CD4-positive, CD25-positive, alpha-beta regulatory T cell (primary cell): ENCODE results near the gene SCYGR2. TPM values are rescaled to one million over a fixed set of nuclear protein-coding genes. Genes with fewer than 3 reads are reported as not detected.
"Not testable (repeated sequence)": the region's sequence is repeated elsewhere in the genome, so short reads cannot be mapped to it uniquely, and the experiment has no call there.

ENCODE experiments used
- ATAC-seq, 2 donors: fragments of 150-1000 bp; cut with Tn5 transposase; one replicate each; pipeline ENCODE4 v1.10.0; 2021; ENCODE audit warnings: low read depth in 2 of 2, moderate number of reproducible peaks in 2 of 2, moderate library complexity in 1 of 2
- DNase-seq, 3 donors: peaks; one replicate each; pipeline versions ENCODE4 v3.0.0 to v3.0.0-alpha.2; 2012 to 2022; ENCODE audit warnings: mixed read lengths in 1 of 3
- H3K27ac ChIP-seq: one replicate; pipeline ENCODE4 v1.7.0; 2013; ENCODE audit warnings: mild to moderate bottlenecking, low read length; ENCODE audit not compliant: insufficient read depth, poor library complexity, severe bottlenecking
- H3K27me3 ChIP-seq: one replicate; pipeline ENCODE4 v1.7.0; 2013; ENCODE audit warnings: low read length; ENCODE audit not compliant: control insufficient read depth, insufficient read depth
- H3K36me3 ChIP-seq: one replicate; pipeline ENCODE4 v1.7.0; 2013; ENCODE audit warnings: mild to moderate bottlenecking, low read length, moderate library complexity; ENCODE audit not compliant: control insufficient read depth, insufficient read depth
- H3K4me1 ChIP-seq: 2 replicates; pipeline ENCODE4 v1.7.0; 2013; ENCODE audit warnings: mild to moderate bottlenecking, low read length; ENCODE audit not compliant: insufficient read depth, control insufficient read depth, poor library complexity, severe bottlenecking
- H3K4me3 ChIP-seq: one replicate; pipeline ENCODE4 v1.7.0; 2013; ENCODE audit warnings: low read depth, mild to moderate bottlenecking, low read length, moderate library complexity
- H3K9me3 ChIP-seq, 2 experiments: 1 replicate in 1 of 2; 2 replicates in 1 of 2; pipeline ENCODE4 v1.7.0; 2013; ENCODE audit warnings: low read length in 2 of 2, mild to moderate bottlenecking in 1 of 2, moderate library complexity in 1 of 2; ENCODE audit not compliant: control insufficient read depth in 2 of 2
- H3K27ac Mint-ChIP-seq, 3 donors: one replicate each; pipeline ENCODE4 v1.8.0; 2020 to 2022; ENCODE audit warnings: mild to moderate bottlenecking in 3 of 3, mixed read lengths in 3 of 3, moderate library complexity in 2 of 3
- H3K27me3 Mint-ChIP-seq: one replicate; pipeline ENCODE4 v1.8.0; 2022; ENCODE audit warnings: mild to moderate bottlenecking, mixed read lengths
- H3K36me3 Mint-ChIP-seq: one replicate; pipeline ENCODE4 v1.8.0; 2020; ENCODE audit warnings: mixed read lengths
- H3K4me1 Mint-ChIP-seq, 4 donors: one replicate each; pipeline ENCODE4 v1.8.0; 2020 to 2022; ENCODE audit warnings: mixed read lengths in 4 of 4, mild to moderate bottlenecking in 1 of 4
- H3K4me3 Mint-ChIP-seq, 4 donors: one replicate each; pipeline ENCODE4 v1.8.0; 2020 to 2022; ENCODE audit warnings: mild to moderate bottlenecking in 4 of 4, mixed read lengths in 4 of 4, moderate library complexity in 3 of 4
- H3K9me3 Mint-ChIP-seq, 7 donors: one replicate each; pipeline ENCODE4 v1.8.0; 2020 to 2022; ENCODE audit warnings: mixed read lengths in 7 of 7, mild to moderate bottlenecking in 3 of 7, moderate library complexity in 2 of 7
- polyA plus RNA-seq, 4 donors: library from polyadenylated mRNA; unstranded; fragments of 300-500 nt; fragmentation: Illumina TruSeq; gene quantifications; one replicate each; pipeline ENCODE4 v1.2.3, GENCODE V29; 2021
- total RNA-seq: library from RNA; stranded (reverse); gene quantifications from one replicate; pipeline ENCODE4 v1.2.3, GENCODE V29; 2022

Gene SCYGR2
- not detected for total RNA-seq
- polyA plus RNA-seq: not detected

- not testable (repeated sequence) for ATAC-seq, H3K27me3 ChIP-seq, H3K4me3 ChIP-seq, H3K36me3 ChIP-seq, H3K4me1 ChIP-seq, H3K27ac Mint-ChIP-seq, H3K9me3 Mint-ChIP-seq, DNase-seq, H3K4me1 Mint-ChIP-seq, H3K9me3 ChIP-seq, H3K27ac ChIP-seq, H3K4me3 Mint-ChIP-seq, H3K36me3 Mint-ChIP-seq
- H3K27me3 Mint-ChIP-seq: peaks cover 17% of the 10 kb centered on the region
Measured at GRCh38 chr2:227598835-227599503, at the start of gene SCYGR2. TSS of gene SCYGR2 (plus strand) at chr2:227598893. CDS start at chr2:227598893, 0 bp downstream.

GRCh38 chr2:227551836-227552235, 46.9 kb upstream of the SCYGR2 start:
- DNase-seq (no peak), ATAC-seq (no peak)
- Mint-ChIP-seq H3K36me3 (peaks cover 37% of the 10 kb centered on the region), H3K4me3 (no peak overlapping the region), H3K27ac (peak overlapping the region in 1 of 3 donors; percentile 47), H3K4me1 (peaks cover 0 to 8% (median 2%) of the 10 kb centered on the region in 4 donors), H3K9me3 (no peaks in the 10 kb centered on the region), H3K27me3 (no peaks in the 10 kb centered on the region)
- no peaks in the 10 kb centered on the region for H3K27me3 ChIP-seq
- H3K4me1 ChIP-seq: no peaks in the 10 kb centered on the region
- H3K4me3 ChIP-seq: no peak overlapping the region
- peaks cover 44% of the 10 kb centered on the region for H3K36me3 ChIP-seq
- H3K27ac ChIP-seq: no peak overlapping the region
- H3K9me3 ChIP-seq: no peaks in the 10 kb centered on the region

- Mint-ChIP-seq H3K4me3 (no peak overlapping the region), H3K9me3 (no peaks in the 10 kb centered on the region), H3K36me3 (peaks cover 5% of the 10 kb centered on the region), H3K27me3 (no peaks in the 10 kb centered on the region), H3K4me1 (peaks cover 0 to 11% (median under 1%) of the 10 kb centered on the region in 4 donors), H3K27ac (no peak overlapping the region)
- no peaks in the 10 kb centered on the region for H3K4me1 ChIP-seq
- H3K4me3 ChIP-seq: no peak overlapping the region
- no peak overlapping the region for H3K27ac ChIP-seq
- H3K36me3 ChIP-seq: peaks cover 5% of the 10 kb centered on the region
- no peak for ATAC-seq
- no peaks in the 10 kb centered on the region for H3K27me3 ChIP-seq
- H3K9me3 ChIP-seq: no peaks in the 10 kb centered on the region
- DNase-seq: no peak
Measured at GRCh38 chr2:227562581-227562980, 36.1 kb upstream of the SCYGR2 start.

GRCh38 chr2:227565080-227565479, 33.6 kb upstream of the SCYGR2 start:
- Mint-ChIP-seq H3K36me3 (peaks cover 5% of the 10 kb centered on the region), H3K27me3 (no peaks in the 10 kb centered on the region), H3K4me3 (no peak overlapping the region), H3K27ac (peak overlapping the region in 2 of 3 donors; percentile 5 to 43), H3K9me3 (no peaks in the 10 kb centered on the region), H3K4me1 (peaks cover 0 to 8% (median 1%) of the 10 kb centered on the region in 4 donors)
- H3K4me3 ChIP-seq: no peak overlapping the region
- no peaks in the 10 kb centered on the region for H3K9me3 ChIP-seq
- H3K27ac ChIP-seq: no peak overlapping the region
- no peak for DNase-seq
- H3K4me1 ChIP-seq: no peaks in the 10 kb centered on the region
- no peaks in the 10 kb centered on the region for H3K27me3 ChIP-seq
- H3K36me3 ChIP-seq: no peaks in the 10 kb centered on the region
- ATAC-seq: no peak

- H3K27me3 Mint-ChIP-seq: no peaks in the 10 kb centered on the region
- Histone ChIP-seq H3K27me3 (no peaks in the 10 kb centered on the region), H3K4me1 (no peaks in the 10 kb centered on the region), H3K9me3 (no peaks in the 10 kb centered on the region), H3K27ac (no peak overlapping the region), H3K36me3 (no peaks in the 10 kb centered on the region), H3K4me3 (no peak overlapping the region)
- H3K9me3 Mint-ChIP-seq: no peaks in the 10 kb centered on the region
- peaks cover 5% of the 10 kb centered on the region for H3K36me3 Mint-ChIP-seq
- H3K27ac Mint-ChIP-seq: peak overlapping the region in 1 of 3 donors; percentile 29
- DNase-seq: no peak
- no peak for ATAC-seq
- no peak overlapping the region for H3K4me3 Mint-ChIP-seq
- peaks cover 0 to 8% (median 3%) of the 10 kb centered on the region in 4 donors for H3K4me1 Mint-ChIP-seq
Measured at GRCh38 chr2:227566012-227566411, 32.7 kb upstream of the SCYGR2 start.

GRCh38 chr2:227568852-227569169, 29.9 kb upstream of the SCYGR2 start:
- H3K4me3 Mint-ChIP-seq: no peak overlapping the region
- no peak for DNase-seq

GRCh38 chr2:227570615-227571014, 28.1 kb upstream of the SCYGR2 start:
- H3K4me3 ChIP-seq: no peak overlapping the region
- Mint-ChIP-seq H3K36me3 (no peaks in the 10 kb centered on the region), H3K9me3 (peaks cover 0 to 2% (median 0%) of the 10 kb centered on the region in 7 donors), H3K27ac (no peak overlapping the region), H3K27me3 (no peaks in the 10 kb centered on the region), H3K4me3 (no peak overlapping the region), H3K4me1 (peaks cover 0 to 10% (median 1%) of the 10 kb centered on the region in 4 donors)
- H3K9me3 ChIP-seq: no peaks in the 10 kb centered on the region
- no peak for ATAC-seq
- H3K4me1 ChIP-seq: no peaks in the 10 kb centered on the region
- no peak overlapping the region for H3K27ac ChIP-seq
- H3K27me3 ChIP-seq: no peaks in the 10 kb centered on the region
- H3K36me3 ChIP-seq: no peaks in the 10 kb centered on the region
- DNase-seq: no peak

More at GRCh38 chr2:227568852-227569169, 29.9 kb upstream of the SCYGR2 start:
- Histone ChIP-seq H3K36me3 (no peaks in the 10 kb centered on the region), H3K4me3 (no peak overlapping the region), H3K27ac (no peak overlapping the region), H3K9me3 (no peaks in the 10 kb centered on the region), H3K27me3 (no peaks in the 10 kb centered on the region), H3K4me1 (no peaks in the 10 kb centered on the region)
- no peak for ATAC-seq
- no peaks in the 10 kb centered on the region for H3K27me3 Mint-ChIP-seq
- H3K4me1 Mint-ChIP-seq: peaks cover 0 to 10% (median 4%) of the 10 kb centered on the region in 4 donors
- H3K9me3 Mint-ChIP-seq: peaks cover 0 to 2% (median 0%) of the 10 kb centered on the region in 7 donors
- H3K27ac Mint-ChIP-seq: no peak overlapping the region
- no peaks in the 10 kb centered on the region for H3K36me3 Mint-ChIP-seq

- no peaks in the 10 kb centered on the region for H3K9me3 ChIP-seq
- DNase-seq (no peak), ATAC-seq (no peak)
- H3K36me3 Mint-ChIP-seq: no peaks in the 10 kb centered on the region
- no peak overlapping the region for H3K27ac ChIP-seq
- H3K4me1 Mint-ChIP-seq: peaks cover 0 to 2% (median under 1%) of the 10 kb centered on the region in 4 donors
- H3K4me3 ChIP-seq: no peak overlapping the region
- peaks cover 19% of the 10 kb centered on the region for H3K27me3 Mint-ChIP-seq
- no peaks in the 10 kb centered on the region for H3K4me1 ChIP-seq
- H3K27ac Mint-ChIP-seq: no peak overlapping the region
- peaks cover 0 to 2% (median 0%) of the 10 kb centered on the region in 7 donors for H3K9me3 Mint-ChIP-seq
- peaks cover 11% of the 10 kb centered on the region for H3K27me3 ChIP-seq
- no peaks in the 10 kb centered on the region for H3K36me3 ChIP-seq
- H3K4me3 Mint-ChIP-seq: no peak overlapping the region
Measured at GRCh38 chr2:227576110-227576509, 22.6 kb upstream of the SCYGR2 start.
